WI38 (cell line): ENCODE data around the gene GGA2.

Source experiments
- H3K4me3 ChIP-seq: 2 replicates; pipeline ENCODE4 v1.5.1; 2011; ENCODE audit warnings: low read depth, mild to moderate bottlenecking, control low read depth, low read length
- CTCF ChIP-seq: IDR thresholded peaks from 2 replicates; pipeline ENCODE4 v1.5.1; 2012; ENCODE audit warnings: low read depth, mild to moderate bottlenecking, control low read depth, low read length

The GGA2 gene

DNA sequence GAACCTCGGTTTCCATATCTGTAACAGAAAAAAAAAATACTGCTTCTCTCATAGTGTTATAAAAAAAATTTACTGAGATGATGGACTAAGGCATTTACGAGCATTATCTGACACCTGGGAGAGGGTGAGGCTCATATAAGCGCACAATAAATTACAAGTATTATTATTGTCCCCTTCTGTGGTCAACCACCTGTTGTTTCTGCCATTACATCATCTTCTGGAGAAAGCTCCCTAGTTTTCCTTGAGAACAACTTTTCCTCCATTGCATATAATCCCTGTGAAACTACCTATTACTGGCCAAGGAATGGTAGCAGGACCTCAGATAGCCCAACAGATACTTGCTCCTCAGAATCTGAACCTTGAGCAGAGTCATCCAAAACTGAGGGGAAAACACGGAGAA is 11.7 kb upstream of the GGA2 start:
- H3K4me3 ChIP-seq = no peak overlapping the region
- TF ChIP-seq CTCF = no peak

DNA sequence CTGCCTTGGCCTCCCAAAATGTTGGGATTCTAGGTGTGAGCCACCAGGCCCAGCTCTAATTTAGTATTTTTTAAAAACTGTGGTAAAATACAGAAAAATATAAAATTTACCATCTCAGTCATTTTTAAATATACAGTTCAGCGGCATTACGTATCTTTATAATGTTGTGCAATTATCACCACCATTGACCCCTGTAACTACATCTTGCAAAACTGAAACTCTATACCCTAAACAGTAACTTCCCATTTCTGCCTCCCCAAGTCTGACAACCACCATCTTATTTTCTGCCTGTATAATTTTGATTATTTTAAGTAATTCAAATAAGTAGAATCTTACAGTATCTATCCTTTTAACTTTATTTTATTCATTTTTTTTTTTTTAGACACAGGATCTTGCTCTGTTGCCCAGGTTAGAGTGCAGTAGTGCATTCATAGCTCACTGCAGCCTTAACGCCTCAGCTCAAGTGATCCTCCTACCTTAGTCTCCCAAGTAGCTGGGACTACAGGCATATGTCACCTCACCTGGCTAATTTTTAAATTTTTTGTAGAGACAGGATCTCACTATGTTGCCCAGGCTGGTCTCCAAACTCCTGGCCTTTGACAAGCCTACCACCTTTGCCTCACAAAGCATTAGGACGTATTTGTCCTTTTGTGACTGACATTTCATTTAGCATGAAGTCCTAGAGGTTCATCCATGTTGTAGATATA is 10.9 kb upstream of the GGA2 start:
- no peak overlapping the region for H3K4me3 ChIP-seq
- no peak for TF ChIP-seq CTCF

DNA sequence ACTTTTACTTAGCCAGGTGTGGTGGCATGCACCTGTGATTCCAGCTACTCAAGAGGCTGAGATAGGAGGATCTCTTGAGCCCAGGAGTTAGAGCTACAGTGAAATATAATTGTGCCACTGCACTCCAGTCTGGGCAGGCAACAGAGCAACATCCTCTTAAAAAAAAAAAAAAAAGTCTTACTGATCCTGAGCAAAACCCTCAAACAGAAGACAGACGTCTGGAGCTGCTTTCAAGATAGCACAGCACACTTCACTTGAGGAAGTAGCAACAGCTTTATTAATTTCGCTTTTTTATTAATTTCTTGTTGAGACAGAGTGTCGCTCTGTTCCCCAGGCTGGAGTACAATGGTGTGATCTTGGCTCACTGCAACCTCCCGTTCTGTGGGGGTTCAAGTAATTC is 10.2 kb upstream of the GGA2 start:
- H3K4me3 ChIP-seq = no peak overlapping the region
- TF ChIP-seq CTCF = no peak

DNA sequence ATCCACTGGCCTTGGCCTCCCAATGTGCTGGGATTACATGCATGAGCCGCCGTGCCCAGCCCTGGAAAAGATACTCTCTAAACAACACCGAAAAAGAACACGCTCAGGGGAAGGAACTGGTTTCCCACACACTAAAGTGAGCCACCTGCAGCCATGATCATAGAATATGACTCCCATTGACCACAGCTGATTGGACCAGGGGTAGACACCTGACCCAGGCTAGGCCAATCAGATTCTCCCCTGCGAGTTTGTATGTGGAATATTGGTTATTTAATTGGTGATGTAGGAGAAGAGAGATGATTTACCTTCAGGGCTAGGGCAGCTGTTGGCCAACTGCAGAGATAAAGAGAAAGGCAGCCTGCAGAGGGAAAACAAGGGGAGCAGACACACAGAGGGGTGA is 9.0 kb upstream of the GGA2 start:
- H3K4me3 ChIP-seq = no peak overlapping the region

DNA sequence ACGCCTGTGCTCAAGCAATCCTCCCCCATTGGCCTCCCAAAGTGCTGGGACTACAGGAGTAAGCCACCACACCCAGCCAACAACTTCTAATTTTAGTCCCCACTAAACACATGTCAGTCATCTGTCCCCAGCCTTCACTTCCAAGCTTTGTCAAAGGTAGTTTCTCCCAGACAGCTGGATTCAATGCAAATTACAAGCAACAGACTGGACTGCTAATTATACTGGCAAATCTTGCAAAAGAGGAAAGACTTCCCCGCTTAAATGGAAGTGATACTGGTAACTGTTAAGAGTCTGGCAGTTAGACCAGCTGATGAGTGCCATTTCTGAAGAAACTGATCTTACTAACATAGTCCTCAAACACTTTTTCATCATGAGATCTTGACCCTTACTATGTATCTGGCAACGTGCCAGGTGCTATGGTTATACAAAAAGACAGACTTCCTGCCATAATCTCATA is 8.2 kb upstream of the GGA2 start:
- TF ChIP-seq CTCF = no peak
- H3K4me3 ChIP-seq = no peak overlapping the region

More for the DNA sequence above, 9.0 kb upstream of the GGA2 start:
- no peak for TF ChIP-seq CTCF

- no peak for TF ChIP-seq CTCF
These were observed 6.3 kb upstream of the GGA2 start for GRCh38 chr16:23516366-23517137.

GRCh38 chr16:23515881-23516280 is 5.6 kb upstream of the GGA2 start:
- TF ChIP-seq CTCF = no peak
- no peak overlapping the region for H3K4me3 ChIP-seq

More at GRCh38 chr16:23516366-23517137, 6.3 kb upstream of the GGA2 start:
- H3K4me3 ChIP-seq = no peak overlapping the region
